ENCODE data around the gene PIGM.
A peak's percentile ranks its signal among the peaks of the same experiment; 100 is the strongest.

PIGM gene

GRCh38 chr1:160064164-160064563, 32.4 kb upstream of the PIGM start:
- H2BK5ac ChIP-seq (ENCODE audit: low read length): no peak overlapping the region
- H3K36me3 ChIP-seq (replicated peaks in 1 of 2; ENCODE audit: control insufficient read depth in 2 of 2, insufficient read depth in 2 of 2, low read length in 2 of 2): no peaks in the 10 kb centered on the region
- H3K4me2 ChIP-seq (ENCODE audit: insufficient read depth, low read length, poor library complexity, severe bottlenecking): no peak overlapping the region
- no peak overlapping the region for H3K14ac ChIP-seq (ENCODE audit: low read length)
- no peaks in the 10 kb centered on the region for H3K79me1 ChIP-seq (ENCODE audit: low read depth, low read length)
- peaks cover 0 to 56% (median 4%) of the 10 kb centered on the region in 3 experiments for H3K27me3 ChIP-seq (ENCODE audit: control insufficient read depth in 3 of 3, insufficient read depth in 3 of 3, low read depth in 1 of 3, low read length in 3 of 3)
- no peak overlapping the region for H2AFZ ChIP-seq (ENCODE audit: low read length)
- no peak overlapping the region for H2AK5ac ChIP-seq (ENCODE audit: low read depth, low read length)
- WGBS, 2 donors (ENCODE audit: extremely low coverage in 2 of 2, insufficient read length in 2 of 2, insufficient replicate concordance in 1 of 2): no CpG with 5 or more reads among the region's 3 CpGs
- peaks cover 28 to 46% of the 10 kb centered on the region in 2 donors for H3K4me1 ChIP-seq (ENCODE audit: control insufficient read depth in 2 of 2, insufficient read depth in 1 of 2, low read depth in 1 of 2, low read length in 2 of 2)
- H3K4ac ChIP-seq (ENCODE audit: low read length): no peak overlapping the region
- H3K4me3 ChIP-seq (ENCODE audit: low read length in 2 of 2): no peak overlapping the region
- DNase-seq (ENCODE audit: low spot score): no peak
- H3K27ac ChIP-seq (replicated peaks; ENCODE audit: low read length): no peak overlapping the region
- no peak overlapping the region for H2BK12ac ChIP-seq (ENCODE audit: low read length)
- no peak overlapping the region for H2BK15ac ChIP-seq (ENCODE audit: low read length)
- H4K8ac ChIP-seq (ENCODE audit: low read depth, low read length): no peak overlapping the region
- no peaks in the 10 kb centered on the region for H3K9me3 ChIP-seq (replicated peaks in 1 of 2; ENCODE audit: control insufficient read depth in 2 of 2, insufficient read depth in 1 of 2, low read depth in 1 of 2, low read length in 2 of 2)
- H3K9ac ChIP-seq (ENCODE audit: low read depth, low read length, poor library complexity): no peak overlapping the region
- no peak overlapping the region for H4K91ac ChIP-seq (ENCODE audit: low read depth, low read length, poor library complexity)
- no peak overlapping the region for H2BK120ac ChIP-seq (ENCODE audit: low read depth, low read length)
- H3K18ac ChIP-seq (ENCODE audit: low read length): no peak overlapping the region
- no peak overlapping the region for H3K23ac ChIP-seq (ENCODE audit: low read depth, low read length, poor library complexity)

- H3K27ac ChIP-seq (replicated peaks; ENCODE audit: low read length): no peak overlapping the region
- H3K14ac ChIP-seq (ENCODE audit: low read length): peak overlapping the region; percentile 42
- no peak overlapping the region for H4K8ac ChIP-seq (ENCODE audit: low read depth, low read length)
- peak overlapping the region; percentile 1 for H2AK5ac ChIP-seq (ENCODE audit: low read depth, low read length)
- no peak overlapping the region for H2BK12ac ChIP-seq (ENCODE audit: low read length)
- no peak overlapping the region for H2AFZ ChIP-seq (ENCODE audit: low read length)
- no peak overlapping the region for H2BK120ac ChIP-seq (ENCODE audit: low read depth, low read length)
- H3K18ac ChIP-seq (ENCODE audit: low read length): peak overlapping the region; percentile 12
- H3K4me2 ChIP-seq (ENCODE audit: insufficient read depth, low read length, poor library complexity, severe bottlenecking): no peak overlapping the region
- peaks cover 28 to 46% of the 10 kb centered on the region in 2 donors for H3K4me1 ChIP-seq (ENCODE audit: control insufficient read depth in 2 of 2, insufficient read depth in 1 of 2, low read depth in 1 of 2, low read length in 2 of 2)
- H3K79me1 ChIP-seq (ENCODE audit: low read depth, low read length): no peaks in the 10 kb centered on the region
- no peak overlapping the region for H3K23ac ChIP-seq (ENCODE audit: low read depth, low read length, poor library complexity)
- H3K4ac ChIP-seq (ENCODE audit: low read length): no peak overlapping the region
- no peak overlapping the region for H3K4me3 ChIP-seq (ENCODE audit: low read length in 2 of 2)
- no CpG with 5 or more reads among the region's 5 CpGs for WGBS, 2 donors (ENCODE audit: extremely low coverage in 2 of 2, insufficient read length in 2 of 2, insufficient replicate concordance in 1 of 2)
- DNase-seq (ENCODE audit: low spot score): no peak
- no peak overlapping the region for H2BK15ac ChIP-seq (ENCODE audit: low read length)
- peaks cover 0 to 56% (median 2%) of the 10 kb centered on the region in 3 experiments for H3K27me3 ChIP-seq (ENCODE audit: control insufficient read depth in 3 of 3, insufficient read depth in 3 of 3, low read depth in 1 of 3, low read length in 3 of 3)
- no peak overlapping the region for H2BK5ac ChIP-seq (ENCODE audit: low read length)
- H4K91ac ChIP-seq (ENCODE audit: low read depth, low read length, poor library complexity): no peak overlapping the region
- no peaks in the 10 kb centered on the region for H3K9me3 ChIP-seq (replicated peaks in 1 of 2; ENCODE audit: control insufficient read depth in 2 of 2, insufficient read depth in 1 of 2, low read depth in 1 of 2, low read length in 2 of 2)
- no peaks in the 10 kb centered on the region for H3K36me3 ChIP-seq (replicated peaks in 1 of 2; ENCODE audit: control insufficient read depth in 2 of 2, insufficient read depth in 2 of 2, low read length in 2 of 2)
- no peak overlapping the region for H3K9ac ChIP-seq (ENCODE audit: low read depth, low read length, poor library complexity)
Measured at GRCh38 chr1:160063176-160063575, 31.4 kb upstream of the PIGM start.

- Histone ChIP-seq H2AK5ac (ENCODE audit: low read depth, low read length) (peak overlapping the region; percentile 86), H3K14ac (ENCODE audit: low read length) (no peak overlapping the region), H2AFZ (ENCODE audit: low read length) (peak overlapping the region; percentile 34), H3K4me3 (ENCODE audit: low read length in 2 of 2) (no peak overlapping the region), H3K79me1 (ENCODE audit: low read depth, low read length) (no peaks in the 10 kb centered on the region), H3K9ac (ENCODE audit: low read depth, low read length, poor library complexity) (no peak overlapping the region), H3K27me3 (ENCODE audit: control insufficient read depth in 3 of 3, insufficient read depth in 3 of 3, low read depth in 1 of 3, low read length in 3 of 3) (peaks cover 0 to 58% (median 0%) of the 10 kb centered on the region in 3 experiments), H3K27ac (replicated peaks; ENCODE audit: low read length) (no peak overlapping the region), H3K9me3 (replicated peaks in 1 of 2; ENCODE audit: control insufficient read depth in 2 of 2, insufficient read depth in 1 of 2, low read depth in 1 of 2, low read length in 2 of 2) (no peaks in the 10 kb centered on the region), H3K4ac (ENCODE audit: low read length) (no peak overlapping the region), H4K8ac (ENCODE audit: low read depth, low read length) (no peak overlapping the region), H2BK12ac (ENCODE audit: low read length) (no peak overlapping the region), H3K36me3 (replicated peaks in 1 of 2; ENCODE audit: control insufficient read depth in 2 of 2, insufficient read depth in 2 of 2, low read length in 2 of 2) (no peaks in the 10 kb centered on the region), H3K23ac (ENCODE audit: low read depth, low read length, poor library complexity) (peak overlapping the region; percentile 58), H3K4me1 (ENCODE audit: control insufficient read depth in 2 of 2, insufficient read depth in 1 of 2, low read depth in 1 of 2, low read length in 2 of 2) (peaks cover 27 to 41% of the 10 kb centered on the region in 2 donors), H3K4me2 (ENCODE audit: insufficient read depth, low read length, poor library complexity, severe bottlenecking) (peak overlapping the region; percentile 28), H4K91ac (ENCODE audit: low read depth, low read length, poor library complexity) (no peak overlapping the region), H3K18ac (ENCODE audit: low read length) (peak overlapping the region; percentile 82), H2BK15ac (ENCODE audit: low read length) (no peak overlapping the region), H2BK5ac (ENCODE audit: low read length) (peak overlapping the region; percentile 31), H2BK120ac (ENCODE audit: low read depth, low read length) (peak overlapping the region; percentile 44)
- no CpG with 5 or more reads among the region's 6 CpGs for whole genome bisulfite sequencing, 2 donors (ENCODE audit: extremely low coverage in 2 of 2, insufficient read length in 2 of 2, insufficient replicate concordance in 1 of 2)
- no peak for DNase-seq (ENCODE audit: low spot score)
Measured at GRCh38 chr1:160062230-160062532, 30.4 kb upstream of the PIGM start.

GRCh38 chr1:160061369-160062229, 29.8 kb upstream of the PIGM start:
- no peaks in the 10 kb centered on the region for H3K79me1 ChIP-seq (ENCODE audit: low read depth, low read length)
- H2AFZ ChIP-seq (ENCODE audit: low read length): peak overlapping the region; percentile 34
- DNase-seq (ENCODE audit: low spot score): no peak
- H3K4me2 ChIP-seq (ENCODE audit: insufficient read depth, low read length, poor library complexity, severe bottlenecking): no peak overlapping the region
- peaks cover 0 to 58% (median 0%) of the 10 kb centered on the region in 3 experiments for H3K27me3 ChIP-seq (ENCODE audit: control insufficient read depth in 3 of 3, insufficient read depth in 3 of 3, low read depth in 1 of 3, low read length in 3 of 3)
- H2BK12ac ChIP-seq (ENCODE audit: low read length): peak overlapping the region; percentile 41
- H2BK15ac ChIP-seq (ENCODE audit: low read length): peak overlapping the region; percentile 44
- H2AK5ac ChIP-seq (ENCODE audit: low read depth, low read length): peak overlapping the region; percentile 86
- H3K4me3 ChIP-seq (ENCODE audit: low read length in 2 of 2): no peak overlapping the region
- H2BK5ac ChIP-seq (ENCODE audit: low read length): peak overlapping the region; percentile 31
- peak overlapping the region; percentile 58 for H3K23ac ChIP-seq (ENCODE audit: low read depth, low read length, poor library complexity)
- H3K18ac ChIP-seq (ENCODE audit: low read length): peak overlapping the region; percentile 82
- H3K9ac ChIP-seq (ENCODE audit: low read depth, low read length, poor library complexity): no peak overlapping the region
- peaks cover 23 to 35% of the 10 kb centered on the region in 2 donors for H3K4me1 ChIP-seq (ENCODE audit: control insufficient read depth in 2 of 2, insufficient read depth in 1 of 2, low read depth in 1 of 2, low read length in 2 of 2)
- H2BK120ac ChIP-seq (ENCODE audit: low read depth, low read length): peak overlapping the region; percentile 44
- H4K8ac ChIP-seq (ENCODE audit: low read depth, low read length): no peak overlapping the region
- no peak overlapping the region for H3K27ac ChIP-seq (replicated peaks; ENCODE audit: low read length)
- H4K91ac ChIP-seq (ENCODE audit: low read depth, low read length, poor library complexity): no peak overlapping the region
- WGBS, 2 donors (ENCODE audit: extremely low coverage in 2 of 2, insufficient read length in 2 of 2, insufficient replicate concordance in 1 of 2): no CpG with 5 or more reads among the region's 15 CpGs
- no peaks in the 10 kb centered on the region for H3K9me3 ChIP-seq (replicated peaks in 1 of 2; ENCODE audit: control insufficient read depth in 2 of 2, insufficient read depth in 1 of 2, low read depth in 1 of 2, low read length in 2 of 2)
- no peaks in the 10 kb centered on the region for H3K36me3 ChIP-seq (replicated peaks in 1 of 2; ENCODE audit: control insufficient read depth in 2 of 2, insufficient read depth in 2 of 2, low read length in 2 of 2)
- peak overlapping the region; percentile 83 for H3K14ac ChIP-seq (ENCODE audit: low read length)
- no peak overlapping the region for H3K4ac ChIP-seq (ENCODE audit: low read length)
